Activated T-helper 1 cell treated with anti-CD3 and anti-CD28 coated beads, Interleukin-2, amount 50 U/mL, for 16 hours (primary cell): ENCODE results near the gene HEPHL1.

Experiments
- DNase-seq, 2 donors: peaks; one replicate each; pipeline ENCODE4 v3.0.0-alpha.2; 2020; ENCODE audit warnings: low read depth in 1 of 2, low spot score in 1 of 2

The HEPHL1 gene

GRCh38 chr11:94129512-94130297, 108.6 kb downstream of the HEPHL1 start:
- DNase-seq, result no peak

- no peak for DNase-seq
Observed at GRCh38 chr11:94130298-94131046, 109.3 kb downstream of the HEPHL1 start.

GRCh38 chr11:94131047-94131717, 110.0 kb downstream of the HEPHL1 start:
- no peak for DNase-seq

- no peak for DNase-seq
Observed at GRCh38 chr11:94131718-94132115, 110.6 kb downstream of the HEPHL1 start.

- DNase-seq, result no peak
Observed at GRCh38 chr11:94132152-94132558, 111.0 kb downstream of the HEPHL1 start.

GRCh38 chr11:94132823-94133408, 111.8 kb downstream of the HEPHL1 start:
- DNase-seq, result no peak

- no peak for DNase-seq
Observed at GRCh38 chr11:94133752-94134151, 112.6 kb downstream of the HEPHL1 start.

GRCh38 chr11:94134651-94135512, 113.7 kb downstream of the HEPHL1 start:
- DNase-seq, result no peak

GRCh38 chr11:94139416-94139815, 118.3 kb downstream of the HEPHL1 start:
- DNase-seq, result no peak

- DNase-seq, result no peak
Observed at GRCh38 chr11:94140154-94140655, 119.1 kb downstream of the HEPHL1 start.

GRCh38 chr11:94141511-94142307, 120.6 kb downstream of the HEPHL1 start:
- DNase-seq, result no peak

GRCh38 chr11:94142308-94143281, 121.4 kb downstream of the HEPHL1 start:
- no peak for DNase-seq

GRCh38 chr11:94144216-94144615, 123.1 kb downstream of the HEPHL1 start:
- no peak for DNase-seq

- no peak for DNase-seq
Observed at GRCh38 chr11:94144664-94145063, 123.5 kb downstream of the HEPHL1 start.

- DNase-seq, result no peak
Observed at GRCh38 chr11:94145431-94145830, 124.3 kb downstream of the HEPHL1 start.

GRCh38 chr11:94145916-94146315, 124.8 kb downstream of the HEPHL1 start:
- no peak for DNase-seq

- DNase-seq, result no peak
Observed at GRCh38 chr11:94147433-94147845, 126.3 kb downstream of the HEPHL1 start.

- DNase-seq, result no peak
Observed at GRCh38 chr11:94148189-94148588, 127.0 kb downstream of the HEPHL1 start.
